ENCODE data around the gene DYNLT2.
"Not testable (repeated sequence)": the region's sequence is repeated elsewhere in the genome, so short reads cannot be mapped to it uniquely, and the experiment has no call there.

The DYNLT2 gene

DNA sequence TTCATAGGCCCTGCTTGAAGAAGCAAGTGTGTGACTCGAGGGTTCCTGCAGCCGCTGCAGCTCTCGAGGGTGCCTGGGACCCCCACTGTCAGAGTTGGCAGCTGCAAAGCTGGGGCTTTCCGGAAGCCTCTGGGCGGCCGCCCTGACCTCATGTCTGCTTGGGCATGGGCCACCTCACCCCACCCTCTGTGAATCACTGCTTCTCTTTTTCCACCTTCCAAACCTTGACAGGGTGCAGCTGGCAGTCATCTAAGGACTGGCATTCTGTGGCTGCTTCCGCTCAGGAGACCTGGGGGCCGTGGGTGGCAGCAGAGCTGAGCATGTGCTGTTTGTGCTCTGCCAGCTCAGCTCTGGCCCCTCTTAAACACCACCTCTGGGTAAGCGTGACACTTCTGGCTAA, 32.0 kb upstream of the DYNLT2 start:
- DNase-seq: no peak

GRCh38 chr6:169782966-169783365, 31.6 kb upstream of the DYNLT2 start:
- no peak for DNase-seq

DNA sequence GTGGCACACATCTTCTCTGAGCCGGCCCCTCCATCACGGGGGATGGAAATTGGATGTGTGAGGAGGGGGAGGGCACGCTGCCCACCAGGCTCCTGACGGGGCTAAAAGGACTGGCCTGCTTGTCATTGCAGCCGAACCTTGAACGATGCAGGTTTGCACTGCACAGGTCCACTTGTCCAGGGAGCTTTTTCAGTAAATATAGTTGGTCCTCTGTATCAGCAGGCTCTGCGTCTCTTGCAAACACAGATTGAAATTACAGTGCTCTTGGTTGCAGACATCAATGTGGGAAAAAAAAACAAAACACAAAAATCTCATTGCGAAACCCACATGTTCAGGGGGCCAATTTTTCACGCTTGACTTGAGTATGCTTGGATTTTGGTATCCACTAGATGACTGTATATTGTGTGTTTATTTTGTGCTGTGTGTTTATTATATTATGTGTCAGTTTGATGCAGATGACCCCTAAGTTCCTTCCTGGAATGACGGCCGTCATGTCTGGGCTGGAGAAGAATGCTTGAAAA, 29.3 kb upstream of the DYNLT2 start:
- no peak for DNase-seq

DNA sequence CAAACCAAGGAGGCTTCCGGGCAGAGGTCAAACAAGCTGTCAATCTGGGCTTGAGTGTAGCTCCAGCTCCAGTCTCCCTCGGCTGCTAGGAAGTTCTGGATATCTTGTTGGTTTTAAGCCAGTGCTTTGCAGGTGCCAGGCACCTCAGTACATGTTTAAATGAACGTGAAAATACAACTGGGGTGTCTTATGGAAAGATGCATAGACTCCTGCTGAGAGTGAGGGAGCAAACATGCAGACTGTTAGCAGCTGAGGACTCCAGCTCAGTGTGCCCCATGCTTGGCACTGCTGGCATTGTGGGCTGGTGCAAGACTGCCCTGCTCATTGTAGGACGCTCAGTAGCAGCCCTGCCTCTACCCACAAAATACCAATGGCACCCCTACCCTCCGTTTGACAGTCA, 28.5 kb upstream of the DYNLT2 start:
- DNase-seq: no peak

DNA sequence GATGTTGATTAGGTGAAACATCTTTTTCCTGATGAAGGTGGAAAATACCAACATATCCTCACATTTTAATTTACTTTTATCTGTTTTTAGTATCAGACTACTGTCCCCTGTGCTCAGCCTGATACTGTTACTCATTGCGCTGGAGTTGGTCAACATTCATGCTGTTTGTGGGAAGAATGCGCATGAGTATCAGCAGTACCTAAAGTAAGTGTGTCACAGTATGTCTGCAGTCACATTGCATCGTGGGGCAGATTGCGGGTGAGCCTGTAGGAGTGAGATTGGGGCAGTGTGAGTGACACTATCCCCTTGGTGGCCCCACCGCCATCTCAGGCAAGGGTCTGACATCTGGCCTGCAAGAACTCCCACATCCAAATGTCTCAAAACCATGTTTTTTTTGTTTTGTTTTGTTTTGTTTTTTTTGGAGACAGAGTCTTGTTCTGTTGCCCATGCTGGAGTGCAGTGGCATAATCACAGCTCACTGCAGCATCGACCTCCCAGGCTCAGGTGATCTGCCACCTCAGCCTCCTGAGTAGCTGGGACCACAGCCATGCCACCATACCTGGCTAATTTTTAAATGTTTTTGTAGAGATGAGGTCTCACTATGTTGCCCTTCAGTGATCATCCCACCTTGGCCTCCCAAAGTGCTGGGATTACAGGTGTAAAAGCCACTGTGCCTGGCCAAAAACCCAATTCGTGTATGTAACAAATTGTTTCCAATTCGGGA, 27.9 kb upstream of the DYNLT2 start:
- DNase-seq: no peak

DNA sequence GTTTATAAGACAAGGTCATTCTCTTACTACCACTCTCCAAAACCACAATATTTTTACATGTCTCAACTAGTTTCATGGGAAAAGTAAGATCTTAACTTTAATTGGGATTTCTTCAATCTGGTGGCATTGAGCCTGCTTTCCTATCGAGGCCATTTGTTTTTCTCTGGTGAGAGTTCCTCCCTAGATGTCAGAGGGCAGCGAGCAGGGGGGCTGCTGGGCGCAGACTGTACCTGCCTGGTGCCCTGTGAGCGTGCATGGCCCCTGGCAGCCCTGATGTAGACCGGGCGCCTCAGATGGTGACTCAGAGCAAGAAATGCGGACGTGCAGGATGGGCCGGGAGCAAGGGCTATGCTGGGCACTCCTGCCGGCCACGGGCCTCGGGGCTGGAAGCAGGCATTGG, 27.3 kb upstream of the DYNLT2 start:
- DNase-seq: no peak

DNA sequence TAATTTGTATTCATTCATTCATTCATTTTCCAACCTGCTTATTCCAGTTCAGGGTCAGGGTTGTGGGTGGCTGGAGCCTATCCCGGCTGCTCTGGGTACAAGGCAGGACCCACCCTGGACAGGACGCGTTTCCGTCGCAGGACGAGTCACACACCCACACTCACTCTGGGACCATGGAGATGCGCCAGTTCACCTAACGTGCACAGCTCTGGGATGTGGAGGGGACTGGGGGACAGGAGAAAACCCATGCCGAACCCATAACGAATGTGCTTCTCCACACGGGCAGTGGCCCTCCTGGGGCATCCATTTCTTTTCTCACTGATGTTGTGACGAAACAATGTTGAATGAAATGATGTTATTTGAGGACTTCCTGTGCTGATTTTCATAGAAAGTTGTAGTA, 26.5 kb upstream of the DYNLT2 start:
- no peak for DNase-seq

GRCh38 chr6:169776379-169776778, 25.0 kb upstream of the DYNLT2 start:
- DNase-seq: no peak

DNA sequence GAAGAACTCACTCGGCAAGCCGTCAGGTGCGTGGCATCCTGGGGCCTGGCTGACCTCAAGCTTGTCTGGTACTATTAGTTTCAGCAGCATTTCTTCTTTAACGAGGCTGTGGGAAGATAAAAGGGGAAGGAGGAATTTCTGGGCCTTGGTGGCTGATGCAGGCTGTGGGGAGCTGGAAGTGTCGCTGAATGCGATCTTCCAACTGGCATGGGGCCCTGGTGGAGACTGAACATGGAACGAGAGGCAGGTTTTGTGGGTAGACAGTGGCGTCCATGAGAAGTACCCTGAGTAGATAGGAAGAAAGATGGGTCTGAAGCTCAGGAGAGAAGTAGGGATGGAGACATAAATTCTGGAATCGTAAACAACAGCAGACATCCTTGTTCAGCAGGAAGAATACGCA, 23.9 kb upstream of the DYNLT2 start:
- no peak for DNase-seq

- DNase-seq: no peak
Observed at GRCh38 chr6:169774347-169774746, 23.0 kb upstream of the DYNLT2 start.

GRCh38 chr6:169766921-169767736, 15.8 kb upstream of the DYNLT2 start:
- DNase-seq: no peak

GRCh38 chr6:169766232-169766631, 14.9 kb upstream of the DYNLT2 start:
- no peak for DNase-seq

DNA sequence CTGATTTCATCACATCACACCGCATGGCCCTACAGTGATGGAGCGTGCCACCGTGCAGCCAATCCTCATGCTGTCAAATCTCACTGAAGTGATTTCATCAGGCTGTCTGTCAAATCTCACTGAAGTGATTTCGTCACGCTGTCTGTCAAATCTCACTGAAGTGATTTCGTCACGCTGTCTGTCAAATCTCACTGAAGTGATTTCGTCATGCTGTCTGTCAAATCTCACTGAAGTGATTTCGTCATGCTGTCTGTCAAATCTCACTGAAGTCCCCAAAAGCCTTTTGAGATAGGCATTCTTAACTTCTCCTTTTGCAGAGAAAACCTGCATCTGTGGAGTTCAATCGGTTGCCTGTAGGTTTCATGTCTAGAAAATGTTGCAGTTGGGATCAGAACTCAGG, 14.4 kb upstream of the DYNLT2 start:
- DNase-seq: not testable (repeated sequence)

DNA sequence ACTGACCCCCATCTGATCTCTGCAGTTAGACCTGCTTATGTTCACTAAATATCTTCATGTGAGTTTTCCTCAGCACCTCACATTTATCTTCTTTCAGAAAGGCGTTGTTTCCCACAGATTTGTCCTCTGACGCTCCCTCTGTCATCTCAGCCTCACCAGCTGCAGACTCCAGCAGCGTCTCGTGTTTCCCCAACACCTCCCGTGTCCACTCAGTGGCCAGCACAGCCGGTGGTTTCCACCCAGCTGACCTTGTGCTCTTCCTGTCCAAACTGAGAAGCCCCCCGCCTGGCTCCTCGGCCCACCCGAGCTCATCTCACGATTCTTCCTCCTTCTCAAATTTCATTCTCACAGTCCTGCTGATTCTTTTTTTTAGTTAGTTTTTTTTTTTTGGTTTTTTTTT, 12.5 kb upstream of the DYNLT2 start:
- DNase-seq: no peak

DNA sequence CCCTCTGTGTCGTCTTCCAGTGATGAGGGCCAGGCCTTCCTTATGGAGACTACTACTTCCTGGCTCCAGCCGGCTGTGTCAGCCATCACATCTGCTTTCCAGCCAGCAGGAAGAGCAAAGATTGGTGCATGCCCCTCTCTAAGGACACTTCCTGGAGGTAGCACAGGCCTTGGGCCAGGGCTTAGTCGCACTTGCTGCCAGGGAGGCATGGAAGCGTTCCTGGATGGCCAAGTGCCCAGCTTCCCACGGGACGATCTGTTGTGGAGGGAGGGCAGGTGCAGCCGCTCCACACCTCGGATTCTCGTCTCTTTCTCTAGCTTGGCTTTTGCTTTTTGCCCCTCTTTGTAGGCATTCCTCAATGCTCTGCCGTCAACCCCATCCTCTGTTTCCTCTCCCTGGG, 11.9 kb upstream of the DYNLT2 start:
- no peak for DNase-seq

GRCh38 chr6:169755162-169755561, 3.8 kb upstream of the DYNLT2 start:
- DNase-seq: no peak

DNA sequence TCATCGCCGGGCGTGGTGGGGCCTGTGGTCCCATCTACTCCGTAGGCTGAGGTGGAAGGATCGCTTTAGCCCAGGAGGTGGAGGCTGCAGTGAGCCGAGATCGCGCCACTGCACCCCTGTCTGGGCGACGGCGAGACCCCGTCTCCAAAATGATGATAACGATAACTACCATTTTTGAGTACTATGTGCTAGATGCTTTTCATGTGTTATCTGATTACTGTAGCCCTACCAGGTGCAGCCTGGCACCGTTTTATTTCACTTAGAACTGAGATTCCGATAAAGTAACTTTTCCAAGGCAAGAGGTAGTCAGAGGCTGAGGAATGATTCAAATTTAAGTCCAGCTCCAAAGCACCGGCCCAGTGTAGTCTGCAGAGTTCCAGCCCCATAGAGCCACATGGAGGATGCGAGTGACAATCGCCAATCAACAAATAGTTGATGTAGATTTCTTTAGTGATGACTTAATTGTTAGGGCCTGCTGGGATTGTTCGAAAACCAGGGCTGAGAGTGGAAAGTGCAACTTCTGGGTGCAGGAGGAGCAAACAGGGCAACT, 777 bp upstream of the DYNLT2 start:
- peak; percentile 27 for DNase-seq

DNA sequence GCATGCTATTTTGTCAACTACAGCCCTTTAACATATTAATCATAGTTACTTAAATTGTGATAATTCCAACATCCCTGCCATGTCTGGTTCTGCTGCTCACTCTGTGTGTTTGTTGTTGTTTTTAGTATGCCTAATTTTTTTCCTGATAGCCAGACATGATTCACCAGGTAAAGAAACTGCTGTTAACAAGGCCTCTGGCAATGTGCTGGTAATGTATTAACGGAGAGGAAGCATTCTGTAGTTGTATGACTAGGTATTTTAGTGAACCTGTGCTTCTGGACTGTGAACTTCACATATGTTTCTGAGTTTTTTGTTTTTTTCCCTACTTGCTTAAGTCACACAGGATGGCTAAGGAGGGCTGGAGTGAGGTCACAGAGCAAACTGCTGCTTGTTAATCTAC, 4.8 kb downstream of the DYNLT2 start:
- DNase-seq: no peak

- no peak for DNase-seq
Observed at GRCh38 chr6:169745405-169745804, 6.0 kb downstream of the DYNLT2 start.

GRCh38 chr6:169741344-169741743, 10.0 kb downstream of the DYNLT2 start:
- no peak for DNase-seq

GRCh38 chr6:169738976-169739529, 12.3 kb downstream of the DYNLT2 start:
- DNase-seq: no peak

- DNase-seq: no peak
Observed at GRCh38 chr6:169738204-169738975, 13.0 kb downstream of the DYNLT2 start.

DNA sequence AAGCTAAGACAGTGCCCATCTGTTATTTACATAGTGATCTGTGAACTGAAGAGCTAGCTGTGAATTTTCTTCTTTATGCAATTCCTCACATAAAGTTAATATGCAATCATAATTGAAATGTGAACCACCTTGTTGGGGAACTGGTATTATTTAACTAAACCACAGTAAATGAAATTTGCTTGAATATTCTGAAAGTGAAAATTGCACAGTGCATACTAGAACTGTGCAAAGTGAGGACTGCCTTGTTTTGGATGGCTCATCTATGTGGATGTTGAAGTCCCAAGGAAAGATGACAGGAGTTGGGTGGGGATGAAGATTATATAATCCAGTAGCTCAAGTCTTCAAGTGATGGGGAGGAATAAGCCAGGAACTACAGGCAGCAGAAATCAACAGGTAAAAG, 21.4 kb downstream of the DYNLT2 start:
- no peak for DNase-seq

Data from hematopoietic multipotent progenitor cell treated with erythropoietin and hydrocortisone succinate and interleukin-3 and kit ligand, for 8 days (in vitro differentiated cells).